Glutamatergic neuron (in vitro differentiated cells): ENCODE data around the gene ERBB3. TPM values are rescaled to one million over a fixed set of nuclear protein-coding genes. Genes with fewer than 3 reads are reported as not detected.
A peak's percentile ranks its signal among the peaks of the same experiment; 100 is the strongest.

Experiments
- DNase-seq: peaks from one replicate; pipeline ENCODE4 v3.0.0; 2022
- H3K27ac Mint-ChIP-seq: one replicate; pipeline ENCODE4 v1.8.0; 2020; ENCODE audit warnings: mild to moderate bottlenecking, mixed read lengths, inconsistent platforms; ENCODE audit not compliant: unreplicated experiment
- H3K27me3 Mint-ChIP-seq: one replicate; pipeline ENCODE4 v1.8.0; 2020; ENCODE audit warnings: mild to moderate bottlenecking, moderate library complexity, mixed read lengths, inconsistent platforms; ENCODE audit not compliant: unreplicated experiment
- H3K36me3 Mint-ChIP-seq: one replicate; pipeline ENCODE4 v1.8.0; 2020; ENCODE audit warnings: mild to moderate bottlenecking, mixed read lengths, inconsistent platforms; ENCODE audit not compliant: unreplicated experiment
- H3K4me1 Mint-ChIP-seq: one replicate; pipeline ENCODE4 v1.8.0; 2020; ENCODE audit warnings: mild to moderate bottlenecking, low read depth, mixed read lengths, inconsistent platforms; ENCODE audit not compliant: unreplicated experiment
- H3K4me3 Mint-ChIP-seq: one replicate; pipeline ENCODE4 v1.8.0; 2020; ENCODE audit warnings: mild to moderate bottlenecking, mixed read lengths, inconsistent platforms; ENCODE audit not compliant: unreplicated experiment
- H3K9me3 Mint-ChIP-seq: one replicate; pipeline ENCODE4 v1.8.0; 2020; ENCODE audit warnings: mild to moderate bottlenecking, moderate library complexity, mixed read lengths, inconsistent platforms; ENCODE audit not compliant: unreplicated experiment
- total RNA-seq: library from RNA; stranded (reverse); fragmentation: NEBNext Ultra II Directional; extraction: Animal tissue kit (Norgen Biotek cat#: 25700); gene quantifications from one replicate; pipeline ENCODE4 v1.2.1, GENCODE V29; 2021; ENCODE audit not compliant: unreplicated experiment
- TF ChIP-seq, protein P1 (sequence below): fragments of 200-600 bp; sonication (generic); IDR thresholded peaks from one replicate; pipeline ENCODE4 v1.5.0; 2021; ENCODE audit not compliant: partially characterized antibody, unreplicated experiment

Gene ERBB3
- total RNA-seq, 1 donor from 2014 or later: 33.7 TPM

DNA sequence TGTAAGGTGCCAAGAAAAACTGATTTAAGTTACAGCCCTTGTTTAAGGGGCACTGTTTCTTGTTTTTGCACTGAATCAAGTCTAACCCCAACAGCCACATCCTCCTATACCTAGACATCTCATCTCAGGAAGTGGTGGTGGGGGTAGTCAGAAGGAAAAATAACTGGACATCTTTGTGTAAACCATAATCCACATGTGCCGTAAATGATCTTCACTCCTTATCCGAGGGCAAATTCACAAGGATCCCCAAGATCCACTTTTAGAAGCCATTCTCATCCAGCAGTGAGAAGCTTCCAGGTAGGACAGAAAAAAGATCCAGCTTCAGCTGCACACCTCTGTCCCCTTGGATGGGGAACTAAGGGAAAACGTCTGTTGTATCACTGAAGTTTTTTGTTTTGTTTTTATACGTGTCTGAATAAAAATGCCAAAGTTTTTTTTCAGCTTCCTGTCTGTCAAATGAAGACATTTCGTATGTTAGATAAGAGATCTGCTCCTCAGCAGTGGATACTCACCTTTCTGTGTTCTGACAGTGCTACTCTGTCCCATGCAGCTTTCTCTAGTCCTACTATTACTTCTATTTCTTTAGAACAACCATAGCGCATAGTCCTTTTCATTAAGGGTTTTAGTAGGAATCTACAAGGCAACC, 23.2 kb downstream of the ERBB3 start:
- peaks cover 13% of the 10 kb centered on the region for H3K4me1 Mint-ChIP-seq

DNA sequence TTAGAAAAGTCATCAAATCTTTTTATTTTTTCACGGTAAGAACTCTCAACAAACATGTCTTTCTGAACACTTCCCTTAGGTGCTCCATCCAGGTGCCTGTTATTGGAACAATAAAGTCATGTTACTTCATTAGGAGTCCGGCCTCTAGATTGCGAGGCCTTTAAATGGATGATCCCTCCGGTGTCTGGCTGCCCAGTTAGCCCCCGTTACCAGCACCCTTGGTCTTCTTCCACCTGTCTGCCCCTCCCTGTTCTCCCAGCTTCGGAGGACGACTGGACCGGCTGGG, 23.8 kb downstream of the ERBB3 start:
- TF ChIP-seq, protein P1, sequence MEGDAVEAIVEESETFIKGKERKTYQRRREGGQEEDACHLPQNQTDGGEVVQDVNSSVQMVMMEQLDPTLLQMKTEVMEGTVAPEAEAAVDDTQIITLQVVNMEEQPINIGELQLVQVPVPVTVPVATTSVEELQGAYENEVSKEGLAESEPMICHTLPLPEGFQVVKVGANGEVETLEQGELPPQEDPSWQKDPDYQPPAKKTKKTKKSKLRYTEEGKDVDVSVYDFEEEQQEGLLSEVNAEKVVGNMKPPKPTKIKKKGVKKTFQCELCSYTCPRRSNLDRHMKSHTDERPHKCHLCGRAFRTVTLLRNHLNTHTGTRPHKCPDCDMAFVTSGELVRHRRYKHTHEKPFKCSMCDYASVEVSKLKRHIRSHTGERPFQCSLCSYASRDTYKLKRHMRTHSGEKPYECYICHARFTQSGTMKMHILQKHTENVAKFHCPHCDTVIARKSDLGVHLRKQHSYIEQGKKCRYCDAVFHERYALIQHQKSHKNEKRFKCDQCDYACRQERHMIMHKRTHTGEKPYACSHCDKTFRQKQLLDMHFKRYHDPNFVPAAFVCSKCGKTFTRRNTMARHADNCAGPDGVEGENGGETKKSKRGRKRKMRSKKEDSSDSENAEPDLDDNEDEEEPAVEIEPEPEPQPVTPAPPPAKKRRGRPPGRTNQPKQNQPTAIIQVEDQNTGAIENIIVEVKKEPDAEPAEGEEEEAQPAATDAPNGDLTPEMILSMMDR: no peak
- Mint-ChIP-seq H3K27me3 (no peaks in the 10 kb centered on the region), H3K4me3 (peak overlapping the region; percentile 100), H3K4me1 (peaks cover 13% of the 10 kb centered on the region), H3K9me3 (peaks cover 2% of the 10 kb centered on the region), H3K36me3 (no peaks in the 10 kb centered on the region), H3K27ac (peak overlapping the region; percentile 95)
- no peak for DNase-seq

More for the DNA sequence above, 23.2 kb downstream of the ERBB3 start:
- no peak for DNase-seq
- H3K9me3 Mint-ChIP-seq: peaks cover 2% of the 10 kb centered on the region
- H3K27me3 Mint-ChIP-seq: no peaks in the 10 kb centered on the region
- TF ChIP-seq, protein P1: no peak
- no peaks in the 10 kb centered on the region for H3K36me3 Mint-ChIP-seq
- peak overlapping the region; percentile 100 for H3K4me3 Mint-ChIP-seq
- H3K27ac Mint-ChIP-seq: peak overlapping the region; percentile 95

DNA sequence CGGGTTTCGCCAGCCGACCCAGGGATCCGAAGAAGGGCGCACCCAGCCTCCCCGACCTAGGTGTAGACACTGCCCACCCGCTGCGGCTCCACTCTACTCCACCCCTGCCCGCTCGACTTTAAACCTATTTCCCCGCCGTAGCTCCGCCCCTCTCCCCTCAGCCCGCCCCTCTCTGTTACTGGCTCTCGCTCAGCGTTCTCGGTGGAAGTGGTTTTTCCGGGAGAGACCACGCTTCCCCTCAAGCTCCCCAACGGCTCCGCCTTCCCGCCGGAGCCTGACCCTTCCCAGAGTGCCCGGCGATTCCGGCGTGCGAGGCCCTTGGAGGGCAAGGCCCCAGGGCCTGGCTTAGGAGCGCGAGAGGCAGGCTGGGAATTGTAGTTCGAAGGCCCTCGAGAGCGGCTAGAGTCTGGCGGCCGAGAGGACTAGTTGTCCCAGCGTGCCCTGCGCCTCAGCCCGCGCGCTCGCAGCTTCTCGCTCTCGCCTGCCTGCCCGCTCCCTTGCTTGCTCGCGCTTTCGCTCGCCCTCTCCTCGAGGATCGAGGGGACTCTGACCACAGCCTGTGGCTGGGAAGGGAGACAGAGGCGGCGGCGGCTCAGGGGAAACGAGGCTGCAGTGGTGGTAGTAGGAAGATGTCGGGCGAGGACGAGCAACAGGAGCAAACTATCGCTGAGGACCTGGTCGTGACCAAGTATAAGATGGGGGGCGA, 24.3 kb downstream of the ERBB3 start, which contains the start of gene PA2G4:
Gene PA2G4 (plus strand): TSS at position 451 of the 706 bp plus-strand sequence. CDS start 179 bp downstream, at position 630.
- H3K27me3 Mint-ChIP-seq: no peaks in the 10 kb centered on the region
- H3K36me3 Mint-ChIP-seq: no peaks in the 10 kb centered on the region
- peak within 1 kb of the TSS; percentile 95 for H3K27ac Mint-ChIP-seq
- peak; percentile 98 for DNase-seq
- peaks cover 2% of the 10 kb centered on the region for H3K9me3 Mint-ChIP-seq
- peak within 1 kb of the TSS; percentile 100 for H3K4me3 Mint-ChIP-seq
- peaks cover 13% of the 10 kb centered on the region for H3K4me1 Mint-ChIP-seq
- TF ChIP-seq, protein P1: no peak

DNA sequence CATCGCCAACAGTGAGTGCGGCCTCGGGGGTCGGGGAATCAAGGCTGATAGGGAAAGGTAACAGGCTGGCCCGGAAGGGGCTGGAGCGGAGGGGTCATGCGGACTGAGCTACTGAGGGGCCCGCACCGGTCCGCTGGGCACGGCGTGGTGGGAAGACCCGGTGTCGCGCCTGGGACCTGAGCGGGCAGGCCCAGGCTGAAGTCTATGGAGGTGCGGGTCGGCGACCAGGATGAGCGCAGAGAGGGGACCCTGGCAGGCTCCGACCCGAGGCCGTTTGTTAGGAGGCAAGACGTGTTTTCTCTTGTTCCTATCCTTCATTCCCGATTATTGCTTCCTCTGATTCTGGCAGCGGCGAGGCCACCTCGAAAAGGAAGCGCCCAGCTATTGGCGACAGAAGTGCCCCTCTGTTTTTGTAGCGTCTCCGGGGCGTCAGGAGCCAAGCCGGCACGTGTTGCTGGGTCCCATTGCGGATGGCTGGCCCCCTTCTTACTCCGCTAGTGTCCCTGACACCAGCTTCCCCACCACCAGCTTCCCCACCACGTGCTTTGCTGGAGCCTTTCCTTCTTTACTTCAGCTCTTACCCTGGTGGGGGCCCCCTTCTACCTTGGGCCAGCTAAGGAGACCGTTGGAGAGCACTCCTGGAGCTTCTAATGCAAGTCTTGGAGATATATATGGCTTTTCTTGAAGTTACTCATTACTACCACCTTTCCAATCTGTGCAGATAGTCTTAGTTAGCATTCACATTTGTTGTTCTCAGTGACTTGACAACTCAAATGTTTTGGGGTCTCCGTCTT, 25.0 kb downstream of the ERBB3 start:
- peaks cover 13% of the 10 kb centered on the region for H3K4me1 Mint-ChIP-seq
- peak overlapping the region; percentile 100 for H3K4me3 Mint-ChIP-seq
- TF ChIP-seq, protein P1: no peak
- H3K27me3 Mint-ChIP-seq: no peaks in the 10 kb centered on the region
- H3K27ac Mint-ChIP-seq: peak overlapping the region; percentile 95
- DNase-seq: peak; percentile 31
- peaks cover 2% of the 10 kb centered on the region for H3K9me3 Mint-ChIP-seq
- no peaks in the 10 kb centered on the region for H3K36me3 Mint-ChIP-seq
